GM19035 (cell line): Measurements from ENCODE around the gene NSD2.
"Not testable (repeated sequence)": the region's sequence is repeated elsewhere in the genome, so short reads cannot be mapped to it uniquely, and the experiment has no call there.

Experiments used
- ATAC-seq: cut with Tn5 transposase; IDR thresholded peaks from one replicate; pipeline ENCODE4 v1.9.1; 2021; ENCODE audit not compliant: unreplicated experiment

NSD2 gene

DNA sequence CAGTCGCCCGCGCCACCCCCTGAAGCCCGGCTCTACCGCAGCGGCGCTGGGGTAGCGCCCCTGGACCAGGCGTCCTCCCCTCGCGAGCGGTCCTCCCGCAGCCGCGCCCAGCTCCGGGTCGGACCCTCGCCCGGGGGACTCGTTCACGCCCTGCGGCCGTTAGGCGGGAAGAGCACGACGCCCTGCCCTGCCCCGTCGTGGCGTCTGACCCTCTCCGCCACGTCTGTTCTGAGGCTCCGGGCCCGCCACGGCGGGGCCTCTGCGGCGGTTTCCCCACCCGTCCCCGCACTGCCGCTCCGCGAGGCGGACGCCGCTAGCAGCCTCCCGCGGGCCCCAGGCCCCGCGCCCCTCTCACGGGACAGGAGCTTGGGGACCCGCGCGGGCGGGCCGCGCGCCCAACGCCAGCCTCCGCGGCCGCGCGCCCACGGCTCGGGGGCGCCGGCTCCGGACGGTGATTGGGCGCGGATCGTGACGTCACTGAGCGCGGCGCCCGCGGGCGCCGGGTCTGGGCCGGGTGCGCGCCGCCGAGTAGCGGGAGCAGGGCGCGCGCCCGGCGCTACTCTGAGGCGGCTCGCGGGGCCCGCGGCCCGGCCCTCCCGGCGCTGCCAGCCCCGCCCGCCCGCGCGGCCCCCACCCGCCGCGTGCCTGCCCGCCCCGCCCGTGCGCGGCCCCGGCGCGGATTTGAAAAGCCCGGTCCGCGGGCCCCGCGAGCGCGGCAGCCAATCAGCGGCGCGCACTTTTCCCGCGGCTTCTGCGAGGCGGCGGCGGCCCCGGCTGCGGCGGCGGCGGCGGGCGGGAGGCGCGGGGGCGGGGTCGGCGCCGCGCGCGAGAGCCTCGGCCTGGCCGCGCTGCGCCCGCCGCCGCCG, at the start of gene NSD2:
TSS of gene NSD2 (plus strand) at position 816 of the 866 bp plus-strand sequence. CDS start 29,262 bp downstream, outside the sequence.
- ATAC-seq: peak; percentile 63

GRCh38 chr4:1821679-1822567, 49.3 kb upstream of the NSD2 start:
- ATAC-seq: no peak

GRCh38 chr4:1822568-1823544, 48.3 kb upstream of the NSD2 start:
- no peak for ATAC-seq

GRCh38 chr4:1823545-1823932, 47.7 kb upstream of the NSD2 start:
- ATAC-seq: no peak

- no peak for ATAC-seq
Observed at GRCh38 chr4:1824746-1825145, 46.4 kb upstream of the NSD2 start.

GRCh38 chr4:1825326-1825725, 45.9 kb upstream of the NSD2 start:
- no peak for ATAC-seq

DNA sequence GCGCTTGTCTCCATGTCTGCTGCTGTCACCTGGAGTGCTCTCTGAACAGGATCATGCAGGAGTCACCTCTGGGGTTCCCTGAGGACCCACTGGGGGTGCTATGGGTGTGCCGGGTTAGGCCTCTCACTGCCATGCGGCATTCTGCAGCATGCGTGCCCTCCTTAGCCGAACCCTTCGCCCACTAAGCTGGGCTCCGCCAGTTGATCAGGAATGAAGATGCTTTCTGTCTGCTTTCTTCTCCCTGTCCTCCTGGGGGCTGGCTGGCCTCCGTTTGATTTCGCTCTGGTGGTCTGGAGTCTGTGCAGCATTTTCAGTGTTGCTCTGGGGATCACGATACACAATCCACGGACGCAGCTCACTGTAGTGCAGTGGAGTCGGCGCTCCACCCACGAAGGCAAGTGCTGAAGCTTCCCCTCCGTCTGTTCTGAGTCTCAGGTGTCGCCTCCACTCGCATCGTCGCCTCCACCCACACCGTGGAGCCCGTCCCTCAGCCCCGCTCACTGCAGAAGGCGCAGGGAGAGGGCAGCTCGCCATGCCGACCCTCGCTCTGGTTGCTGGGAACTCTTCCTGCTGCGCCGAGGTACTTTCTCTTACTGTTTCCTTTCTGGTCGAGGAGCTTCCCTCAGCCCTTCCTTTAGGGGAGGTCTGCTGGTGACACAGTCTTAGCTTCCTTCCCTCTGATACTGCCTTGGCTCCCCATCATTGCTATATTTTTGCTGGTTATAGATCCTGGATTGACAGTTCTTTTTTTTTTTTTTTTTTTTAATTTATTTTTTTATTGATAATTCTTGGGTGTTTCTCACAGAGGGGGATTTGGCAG, 44.5 kb upstream of the NSD2 start:
- ATAC-seq: no peak

DNA sequence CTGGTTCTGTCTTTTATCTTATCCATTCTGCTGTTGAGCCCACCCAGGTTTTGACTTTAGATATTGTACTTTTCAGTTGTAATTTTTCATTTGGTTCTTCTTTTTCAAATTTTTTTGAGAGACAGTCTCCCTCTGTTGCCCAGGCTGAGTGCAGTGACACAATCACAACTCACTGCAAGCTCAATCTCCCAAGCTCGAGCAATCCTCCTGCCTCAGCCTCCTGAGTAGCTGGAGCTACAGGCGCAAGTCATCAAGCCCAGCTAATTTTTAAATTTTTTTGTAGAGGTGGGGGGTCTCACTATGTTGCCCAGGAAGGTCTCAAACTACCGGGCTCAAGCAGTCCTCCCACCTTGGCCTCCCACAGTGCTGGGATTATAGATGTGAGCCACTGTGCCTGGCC, 41.0 kb upstream of the NSD2 start:
- ATAC-seq: no peak

DNA sequence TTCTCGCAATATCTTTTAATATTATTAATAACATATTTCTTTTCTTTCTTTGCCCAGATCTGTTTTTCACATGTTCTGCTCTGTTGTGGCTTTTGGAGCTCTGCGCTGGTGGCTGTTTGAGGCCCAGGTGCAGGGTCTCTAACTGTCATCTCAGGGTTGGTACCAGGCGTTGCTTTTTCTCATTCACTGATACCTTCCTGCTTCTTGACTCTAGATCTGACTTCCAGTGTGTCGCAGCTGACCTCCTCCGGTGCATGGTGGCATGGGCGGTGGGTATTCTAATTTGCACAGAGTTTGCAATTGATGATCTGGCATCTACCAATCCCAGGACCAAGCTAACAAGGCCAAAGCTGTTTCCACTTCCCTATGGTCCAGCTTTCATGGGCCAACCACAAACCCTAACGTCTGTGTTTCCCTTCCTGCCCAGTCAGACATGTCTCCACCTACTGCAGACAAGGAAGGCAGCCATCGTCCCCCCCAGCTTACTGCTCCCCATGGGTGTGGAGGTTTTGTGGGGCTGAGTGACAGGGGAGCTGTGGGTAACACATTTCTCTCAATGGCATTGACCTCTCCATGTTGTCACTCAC, 40.5 kb upstream of the NSD2 start:
- ATAC-seq: no peak

DNA sequence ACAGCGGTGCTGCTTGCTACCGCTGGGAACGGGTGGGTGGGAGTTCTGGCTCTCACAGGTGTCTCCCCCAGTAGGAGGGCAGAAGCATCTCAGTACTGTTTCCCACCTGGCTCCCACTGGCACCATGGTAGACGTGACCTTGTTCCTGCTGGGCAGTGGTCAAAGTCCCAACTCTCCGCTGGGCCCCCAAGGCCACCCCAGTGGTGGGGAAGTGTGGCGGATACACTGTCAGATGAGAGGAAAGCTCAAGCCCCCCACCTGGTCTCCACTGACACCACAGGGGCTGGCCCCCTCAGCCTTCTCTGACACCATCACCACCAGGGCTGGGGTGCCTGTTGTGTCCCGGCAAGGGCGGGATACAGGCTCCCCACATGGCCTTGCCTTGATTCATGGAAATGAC, 39.9 kb upstream of the NSD2 start:
- no peak for ATAC-seq

DNA sequence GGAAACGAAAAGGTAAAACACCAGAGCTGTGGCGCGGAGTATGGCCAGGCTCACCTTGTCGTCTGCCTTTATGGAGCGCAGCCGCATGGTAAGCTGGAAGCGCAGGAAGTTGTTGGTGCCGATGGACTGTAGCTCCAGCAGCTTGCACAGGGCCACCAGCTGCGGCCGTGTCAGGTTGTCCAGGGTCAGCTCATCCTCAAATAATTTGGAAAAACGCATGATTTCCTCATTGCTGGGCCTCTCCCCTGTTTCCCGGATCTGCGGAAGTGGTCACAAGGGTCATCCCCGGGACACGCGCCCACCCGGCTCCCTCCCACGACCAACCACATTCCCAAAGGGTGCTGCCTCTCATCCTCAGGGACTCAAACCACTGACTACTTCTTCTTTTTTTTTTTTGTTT, 38.5 kb upstream of the NSD2 start:
- ATAC-seq: no peak

DNA sequence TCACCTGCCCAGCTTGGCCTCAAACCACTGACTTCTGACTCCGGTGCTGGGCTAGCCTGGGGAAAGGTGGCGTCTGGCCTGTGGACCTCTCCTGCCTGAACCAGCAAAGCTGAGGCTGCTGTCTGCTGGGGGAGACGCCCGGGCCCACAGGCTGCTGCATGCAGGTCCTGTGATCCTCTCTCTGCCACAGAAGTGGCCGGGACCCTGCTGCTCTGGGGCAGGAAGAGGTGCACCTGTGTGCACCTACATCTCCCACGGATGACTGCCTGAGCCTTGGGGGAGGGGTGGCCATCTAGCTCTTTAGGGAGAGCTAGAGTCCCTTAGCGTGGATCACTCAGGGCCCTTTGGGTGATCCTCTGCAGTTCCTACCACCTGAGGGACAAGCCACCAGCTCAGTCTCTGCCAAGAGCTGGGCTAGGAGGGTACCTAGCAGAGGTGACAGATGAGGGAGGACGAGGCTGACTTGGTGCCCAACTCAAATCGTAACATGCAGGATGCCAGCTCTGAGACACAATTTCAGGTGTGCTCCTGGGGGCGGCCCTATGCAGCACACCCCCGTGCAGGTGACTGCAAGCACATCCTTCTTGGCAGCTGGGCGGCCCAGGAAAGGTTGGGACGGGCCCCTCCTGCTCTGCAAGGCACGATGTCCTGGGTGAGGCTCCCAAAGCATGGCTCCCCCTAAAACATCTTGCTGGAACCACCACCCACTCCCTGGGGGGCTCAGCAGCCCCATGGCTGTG, 37.7 kb upstream of the NSD2 start:
- peak; percentile 10 for ATAC-seq

DNA sequence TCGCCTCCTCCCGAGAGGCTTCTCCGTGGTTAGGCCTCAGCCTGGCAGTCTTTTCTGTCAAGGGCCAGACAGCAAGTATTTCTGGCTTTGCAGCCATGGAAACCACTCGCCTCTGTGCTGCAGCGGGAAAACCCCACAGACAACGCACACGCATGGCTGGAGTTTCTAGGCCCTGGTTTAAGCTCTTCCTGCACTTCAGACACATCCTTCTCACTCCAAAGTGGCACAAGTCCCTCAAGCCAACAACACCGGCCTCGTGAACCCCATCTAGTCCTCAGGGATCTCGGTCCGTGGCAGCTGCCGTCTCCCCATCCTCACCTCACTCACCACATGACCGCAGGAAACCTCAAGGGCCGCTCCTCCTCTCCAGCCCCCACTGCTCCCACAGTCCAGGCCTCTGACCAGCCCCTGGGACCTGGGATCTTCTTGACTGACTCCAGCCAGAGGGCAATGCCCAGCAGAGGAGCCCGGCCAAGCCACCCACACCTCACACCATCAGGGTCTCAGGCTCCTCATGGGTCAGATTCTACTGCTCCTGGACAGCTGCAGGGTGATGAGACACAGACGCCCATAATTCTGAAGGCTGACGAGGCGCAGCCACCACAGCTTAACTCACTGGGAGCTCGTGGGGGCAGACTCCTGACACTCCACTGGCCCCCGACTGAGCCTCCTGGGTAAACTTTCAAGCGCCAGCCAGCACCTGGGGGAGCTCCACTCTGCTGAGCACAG, 37.0 kb upstream of the NSD2 start:
- ATAC-seq: peak; percentile 58

DNA sequence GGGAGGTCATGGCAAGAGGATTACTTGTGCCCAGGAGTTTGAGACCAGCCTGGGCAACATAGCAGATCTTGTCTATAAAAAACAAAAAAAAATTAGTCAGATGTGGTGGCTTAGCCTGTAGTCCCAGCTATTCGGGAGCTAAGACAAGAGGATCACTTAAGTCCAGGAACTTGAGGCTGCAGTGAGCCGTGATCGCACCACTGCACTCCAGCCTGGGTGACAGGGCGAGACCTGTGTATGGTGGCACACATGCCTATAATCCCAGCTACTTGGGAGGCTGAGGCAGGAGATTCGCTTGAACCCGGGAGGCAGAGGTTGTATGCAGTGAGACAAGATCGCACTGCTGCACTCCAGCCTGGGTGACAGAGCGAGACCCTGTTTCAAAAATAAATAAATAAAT, 35.4 kb upstream of the NSD2 start:
- not testable (repeated sequence) for ATAC-seq

GRCh38 chr4:1836650-1837049, 34.5 kb upstream of the NSD2 start:
- ATAC-seq: no peak

- ATAC-seq: no peak
Observed at GRCh38 chr4:1837069-1837468, 34.1 kb upstream of the NSD2 start.

- ATAC-seq: no peak
Observed at GRCh38 chr4:1839282-1839681, 31.9 kb upstream of the NSD2 start.

- no peak for ATAC-seq
Observed at GRCh38 chr4:1841201-1841886, 29.8 kb upstream of the NSD2 start.
